Choroid plexus epithelial cell (primary cell): Measurements from ENCODE around the gene CTXN2.
A peak's percentile ranks its signal among the peaks of the same experiment; 100 is the strongest.

Experiments used
- DNase-seq: peaks from one replicate; pipeline ENCODE4 v3.0.0-alpha.2; 2010; ENCODE audit warnings: low read depth
- H3K4me3 ChIP-seq: 2 replicates; pipeline ENCODE4 v1.5.1; 2011; ENCODE audit warnings: low read depth, mild to moderate bottlenecking, control low read depth, low read length, moderate library complexity
- TF ChIP-seq, protein P1 (sequence below): conservative IDR thresholded peaks from 2 replicates; pipeline ENCODE4 v1.5.1; 2011; ENCODE audit warnings: low read depth, mild to moderate bottlenecking, control low read depth, inconsistent platforms, low read length, moderate library complexity

Gene CTXN2

DNA sequence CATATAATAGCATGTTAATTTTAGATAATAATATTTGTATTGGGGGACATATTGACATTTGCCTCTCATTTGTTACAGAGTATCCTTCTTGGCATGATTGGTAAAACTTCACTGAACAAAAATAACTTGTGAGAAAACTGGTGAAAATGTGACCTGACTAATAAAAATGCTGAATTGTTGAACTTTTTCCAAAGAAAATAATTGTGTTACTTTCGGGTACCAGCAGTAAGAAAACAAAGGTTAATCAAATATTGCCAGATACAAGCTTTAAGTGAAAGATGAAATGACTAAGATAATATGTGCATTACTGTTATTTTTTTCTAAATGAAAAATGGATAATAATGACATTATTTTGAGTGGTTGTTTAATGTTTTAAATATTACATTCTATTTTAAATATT, 29.8 kb downstream of the CTXN2 start:
- no peak overlapping the region for H3K4me3 ChIP-seq
- DNase-seq, result peak; percentile 4
- TF ChIP-seq, protein P1, sequence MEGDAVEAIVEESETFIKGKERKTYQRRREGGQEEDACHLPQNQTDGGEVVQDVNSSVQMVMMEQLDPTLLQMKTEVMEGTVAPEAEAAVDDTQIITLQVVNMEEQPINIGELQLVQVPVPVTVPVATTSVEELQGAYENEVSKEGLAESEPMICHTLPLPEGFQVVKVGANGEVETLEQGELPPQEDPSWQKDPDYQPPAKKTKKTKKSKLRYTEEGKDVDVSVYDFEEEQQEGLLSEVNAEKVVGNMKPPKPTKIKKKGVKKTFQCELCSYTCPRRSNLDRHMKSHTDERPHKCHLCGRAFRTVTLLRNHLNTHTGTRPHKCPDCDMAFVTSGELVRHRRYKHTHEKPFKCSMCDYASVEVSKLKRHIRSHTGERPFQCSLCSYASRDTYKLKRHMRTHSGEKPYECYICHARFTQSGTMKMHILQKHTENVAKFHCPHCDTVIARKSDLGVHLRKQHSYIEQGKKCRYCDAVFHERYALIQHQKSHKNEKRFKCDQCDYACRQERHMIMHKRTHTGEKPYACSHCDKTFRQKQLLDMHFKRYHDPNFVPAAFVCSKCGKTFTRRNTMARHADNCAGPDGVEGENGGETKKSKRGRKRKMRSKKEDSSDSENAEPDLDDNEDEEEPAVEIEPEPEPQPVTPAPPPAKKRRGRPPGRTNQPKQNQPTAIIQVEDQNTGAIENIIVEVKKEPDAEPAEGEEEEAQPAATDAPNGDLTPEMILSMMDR, result no peak

DNA sequence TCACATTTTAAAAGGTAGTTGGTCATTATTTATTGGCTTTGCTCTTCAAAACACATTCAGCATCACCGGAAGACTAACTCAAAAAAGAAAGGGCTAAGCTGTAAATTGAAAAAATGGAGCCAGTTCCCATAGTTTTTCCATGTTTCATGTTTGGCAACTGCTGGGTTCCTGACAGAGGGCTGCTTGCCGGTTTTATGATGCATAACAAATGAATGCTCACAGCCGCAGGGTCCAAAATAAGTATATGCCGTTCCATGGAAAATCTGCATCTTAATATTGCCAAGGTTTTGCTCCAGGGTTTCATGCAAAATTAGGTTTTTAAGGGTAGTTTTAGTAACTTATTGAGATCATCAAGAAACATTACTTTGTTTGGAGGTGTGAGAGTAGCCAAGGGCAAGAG, 30.4 kb downstream of the CTXN2 start:
- DNase-seq, result no peak
- no peak overlapping the region for H3K4me3 ChIP-seq
- TF ChIP-seq, protein P1, result no peak

- TF ChIP-seq, protein P1, result no peak
- DNase-seq, result no peak
- H3K4me3 ChIP-seq, result no peak overlapping the region
Observed at GRCh38 chr15:48222627-48223026, 31.2 kb downstream of the CTXN2 start.

DNA sequence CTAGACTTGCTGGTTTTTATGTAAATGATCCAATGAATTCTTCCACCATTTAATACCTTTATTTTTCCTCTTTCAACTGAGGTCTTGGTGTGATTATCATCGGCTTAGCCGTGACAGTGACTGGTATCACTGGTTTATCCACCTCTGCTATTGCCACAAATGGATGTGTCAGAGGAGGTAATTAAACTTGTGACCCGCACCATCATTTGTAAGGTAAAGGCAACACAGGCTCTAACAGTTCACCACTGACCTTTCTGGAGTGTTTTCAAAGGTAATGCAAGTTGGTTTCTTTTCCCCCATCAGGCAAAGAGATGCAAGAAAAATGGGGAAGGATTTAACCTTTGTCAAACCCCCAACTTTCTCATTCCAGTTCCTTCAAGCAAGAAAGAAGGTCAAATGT, 34.3 kb downstream of the CTXN2 start:
- TF ChIP-seq, protein P1, result no peak
- DNase-seq, result no peak
- H3K4me3 ChIP-seq, result no peak overlapping the region

DNA sequence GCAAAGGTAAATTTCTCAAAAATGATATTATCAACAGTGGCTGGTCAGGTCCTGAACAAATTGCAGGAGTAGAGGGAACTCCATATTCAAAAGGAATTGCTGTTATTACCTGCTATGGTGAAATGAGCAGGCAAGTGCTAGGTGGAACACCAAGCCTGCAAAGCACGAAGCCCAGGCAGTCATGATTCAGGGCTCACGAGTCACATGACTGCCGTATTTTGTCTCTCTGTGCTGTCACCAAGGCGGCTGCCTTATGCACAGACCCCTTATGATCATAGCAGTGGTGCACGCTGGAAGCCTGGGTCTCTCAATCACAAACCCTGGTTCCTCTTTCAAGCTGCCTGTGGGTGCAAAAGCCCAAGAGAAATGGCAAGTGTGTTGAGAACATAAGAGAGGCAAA, 39.0 kb downstream of the CTXN2 start:
- DNase-seq, result no peak
- no peak overlapping the region for H3K4me3 ChIP-seq
- TF ChIP-seq, protein P1, result no peak

DNA sequence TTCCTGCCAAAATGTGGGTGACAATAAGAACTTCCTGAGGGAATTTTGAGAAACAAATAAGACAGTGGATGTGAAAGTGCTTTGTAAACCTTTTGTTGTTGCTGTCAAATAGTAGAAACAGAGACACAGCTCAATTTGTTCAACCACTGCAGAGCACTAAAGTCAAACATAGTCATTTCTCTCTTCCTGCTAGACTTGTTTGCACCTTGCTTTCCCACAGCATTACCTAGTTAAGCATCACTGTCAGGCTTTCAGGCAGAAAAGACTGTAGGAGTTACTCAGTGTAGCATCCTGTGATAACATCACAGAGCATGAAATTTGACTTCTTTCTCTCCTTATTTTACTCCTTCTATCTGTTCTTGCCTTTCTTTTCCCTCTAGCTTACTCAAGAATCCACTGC, 41.8 kb downstream of the CTXN2 start:
- TF ChIP-seq, protein P1, result no peak
- DNase-seq, result no peak
- H3K4me3 ChIP-seq, result no peak overlapping the region

DNA sequence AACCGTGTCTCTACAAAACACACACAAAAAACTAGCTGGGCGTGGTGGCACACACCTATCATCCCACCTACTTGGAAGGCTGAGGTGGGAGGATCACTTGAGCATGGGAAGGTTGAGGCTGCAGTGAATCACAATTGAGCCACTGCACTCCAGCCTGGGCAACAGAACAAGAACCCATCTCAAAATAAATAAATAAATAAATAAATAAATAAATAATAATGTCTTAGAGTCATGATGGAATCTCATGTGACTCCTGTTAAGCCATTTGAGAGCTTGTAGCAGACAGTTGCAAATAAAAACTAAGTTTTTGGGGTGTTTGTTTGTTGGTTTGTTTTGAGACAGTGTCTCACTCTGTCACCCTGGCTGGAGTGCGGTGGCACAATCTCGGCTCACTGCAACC, 47.9 kb downstream of the CTXN2 start:
- TF ChIP-seq, protein P1, result no peak
- H3K4me3 ChIP-seq, result no peak overlapping the region
- no peak for DNase-seq
